K562 (cell line): Measurements from ENCODE around the gene NDRG3. TPM values are rescaled to one million over a fixed set of nuclear protein-coding genes. Genes with fewer than 3 reads are reported as not detected.

Source experiments
- AFF4 ChIP-seq: sonication (generic); formaldehyde crosslinking; IDR thresholded peaks from 2 replicates; pipeline ENCODE4 v1.8.0; 2023; ENCODE audit warnings: mild to moderate bottlenecking, missing genetic modification reagents
- ATF6 ChIP-seq: sonication (generic); formaldehyde crosslinking; IDR thresholded peaks from 2 replicates; pipeline ENCODE4 v1.4.0; 2020; ENCODE audit warnings: mild to moderate bottlenecking, missing genetic modification reagents
- PRMT5 ChIP-seq: sonication (generic); formaldehyde crosslinking; IDR thresholded peaks from 2 replicates; pipeline ENCODE4 v1.5.0; 2020; ENCODE audit warnings: missing genetic modification reagents
- RB1 ChIP-seq: fragments of 450-650 bp; IDR thresholded peaks from 2 replicates; pipeline ENCODE4 v1.6.1; 2017; ENCODE audit warnings: low read depth, mild to moderate bottlenecking
- RNF219 ChIP-seq: fragments of 250-450 bp; sonication (Bioruptor Pico); IDR thresholded peaks from 2 replicates; pipeline ENCODE4 v1.5.0; 2022; ENCODE audit warnings: mild to moderate bottlenecking
- SNAPC5 ChIP-seq: fragments of 250-450 bp; sonication (Bioruptor Pico); IDR thresholded peaks from 2 replicates; pipeline ENCODE4 v1.8.0; 2021; ENCODE audit warnings: moderate library complexity, mild to moderate bottlenecking, inconsistent platforms
- STAT5B ChIP-seq: fragments of 250-450 bp; sonication (Bioruptor Pico); IDR thresholded peaks from 2 replicates; pipeline ENCODE4 v1.8.0; 2021; ENCODE audit warnings: mild to moderate bottlenecking, inconsistent platforms
- TBP ChIP-seq: optimal IDR thresholded peaks from 2 replicates; pipeline ENCODE3; 2011; ENCODE audit warnings: low read depth, low read length, improper control_type of control experiment
- TCF7L2 ChIP-seq: fragments of 150-350 bp; IDR thresholded peaks from 2 replicates; pipeline ENCODE4 v1.6.1; 2016; ENCODE audit warnings: low read depth, mild to moderate bottlenecking, low read length, moderate library complexity
- ZNF232 ChIP-seq: sonication (generic); formaldehyde crosslinking; IDR thresholded peaks from 2 replicates; pipeline ENCODE4 v1.8.0; 2022; ENCODE audit warnings: mild to moderate bottlenecking, missing genetic modification reagents
- ZNF830 ChIP-seq: fragments of 250-450 bp; sonication (Bioruptor Pico); IDR thresholded peaks from 2 replicates; pipeline ENCODE4 v1.5.0; 2021; ENCODE audit warnings: mild to moderate bottlenecking
- polyA plus RNA-seq, 8 experiments: library from polyadenylated mRNA; depleted of rRNA in 4 of 8; stranded (reverse) in 5 of 8; unstranded in 3 of 8; fragments of >200 nt; fragmentation: Nextera tagmentation in 2 of 8; fragmentation: Illumina TruSeq in 1 of 8; extraction: Ambion mirVana in 2 of 8; extraction: Trizol in 1 of 8; gene quantifications; 2 replicates each; pipeline versions ENCODE4 v1.2.1 to v1.2.3, GENCODE V29; 2011 to 2014; ENCODE audit warnings: inconsistent platforms in 1 of 8, missing spikeins in 1 of 8
- total RNA-seq, 7 experiments: library from RNA; depleted of rRNA in 6 of 7; stranded (reverse); fragments of >200 nt in 6 of 7; fragmentation: Illumina TruSeq in 2 of 7; extraction: Trizol in 2 of 7; gene quantifications; 2 replicates each; pipeline versions ENCODE4 v1.2.1 to v1.2.3, GENCODE V29; 2011 to 2021; ENCODE audit warnings: low replicate concordance in 1 of 7

Gene NDRG3
- total and polyA plus RNA-seq, 9 of the 15 experiments (the other 6 are each of a cell fraction or from before 2014, with no cell fraction given) = 14.6 to 39.4 (median 24.4) TPM

- TF ChIP-seq TCF7L2 (no peak), SNAPC5 (CRISPR knock-in tag) (no peak), TBP (peak; percentile 68), RNF219 (no peak), ZNF232 (CRISPR knock-in tag) (no peak), AFF4 (CRISPR knock-in tag) (peak; percentile 73; the same call in 1 of the 2 replicates), RB1 (peak; percentile 97), PRMT5 (no peak), ZNF830 (no peak), STAT5B (CRISPR knock-in tag) (no peak), ATF6 (CRISPR knock-in tag) (0 out of 2 replicates have a peak, but pooled peaks have one; percentile 54)
Measured at GRCh38 chr20:36773597-36774390, 27.9 kb upstream of the NDRG3 start, which contains the start of gene DSN1 (continued).
